ENCODE measurements around the gene CCL23.

- TF ChIP-seq CTCF (IDR thresholded peaks at IDR 0.05) (no peak), POLR2A (IDR thresholded peaks at IDR 0.05) (no peak)
These were observed 1.2 kb downstream of the CCL23 start for GRCh38 chr17:36016555-36016954.
